OCI-LY7 (cell line): ENCODE measurements around the gene CCDC142. TPM values are rescaled to one million over a fixed set of nuclear protein-coding genes. Genes with fewer than 3 reads are reported as not detected.

Experiments
- BruUV-seq: library from RNA; stranded (reverse); fragments of 400-500 nt; replicated peaks from 2 replicates; lab custom pipeline; 2021; lab: Mats Ljungman, UMichigan
- CTCF ChIA-PET: fragments of 300-600 bp; sonication (Branson Sonifier 250); formaldehyde crosslinking; loops from one replicate; lab custom pipeline; 2022; ENCODE audit warnings: antibody characterized with exemption; ENCODE audit not compliant: unreplicated experiment; lab: Charles Lee
- POLR2A ChIA-PET: fragments of 300-600 bp; sonication (Branson Sonifier 250); formaldehyde crosslinking; loops from one replicate; lab custom pipeline; 2022; ENCODE audit warnings: antibody characterized with exemption; lab: Charles Lee
- DNase-seq: peaks from one replicate; pipeline ENCODE4 v3.0.0-alpha.2; 2015; ENCODE audit warnings: low spot score
- H2AFZ ChIP-seq: fragments of 200-600 bp; sonication (generic), shearing (Covaris generic); 2 replicates; pipeline ENCODE4 v1.6.1; 2014; ENCODE audit warnings: mild to moderate bottlenecking, antibody characterized with exemption, low read length, moderate library complexity
- H3K27ac ChIP-seq: fragments of 200-600 bp; sonication (generic); 2 replicates; pipeline ENCODE4 v1.5.1; 2014; ENCODE audit warnings: mixed run types, low read depth, mild to moderate bottlenecking, moderate library complexity, low read length, inconsistent platforms; ENCODE audit not compliant: poor library complexity, severe bottlenecking
- H3K36me3 ChIP-seq: fragments of 200-600 bp; sonication (generic); 2 replicates; pipeline ENCODE4 v1.6.1; 2014; ENCODE audit warnings: mild to moderate bottlenecking, antibody characterized with exemption, low read length, moderate library complexity, mixed read lengths; ENCODE audit not compliant: insufficient read depth
- H3K4me1 ChIP-seq: fragments of 200-600 bp; sonication (generic); 2 replicates; pipeline ENCODE4 v1.5.1; 2014; ENCODE audit warnings: mild to moderate bottlenecking, low read length; ENCODE audit not compliant: insufficient read depth, poor library complexity, severe bottlenecking
- H3K4me2 ChIP-seq: fragments of 200-600 bp; sonication (generic); 2 replicates; pipeline ENCODE4 v1.6.1; 2014; ENCODE audit warnings: mild to moderate bottlenecking, low read length
- H3K4me3 ChIP-seq: fragments of 200-600 bp; sonication (generic); 2 replicates; pipeline ENCODE4 v1.5.1; 2014; ENCODE audit warnings: mild to moderate bottlenecking, low read depth, low read length; ENCODE audit not compliant: poor library complexity, severe bottlenecking
- H3K79me2 ChIP-seq: fragments of 200-600 bp; sonication (generic); 2 replicates; pipeline ENCODE4 v1.6.1; 2016; ENCODE audit warnings: low read depth, mild to moderate bottlenecking, low read length, moderate library complexity, mixed read lengths; ENCODE audit not compliant: insufficient read depth
- H3K9me2 ChIP-seq: fragments of 200-600 bp; sonication (generic); 2 replicates; pipeline ENCODE4 v1.6.1; 2016; ENCODE audit warnings: mild to moderate bottlenecking, low read length, mixed read lengths; ENCODE audit not compliant: insufficient read depth
- H3K9me3 ChIP-seq: fragments of 200-600 bp; sonication (generic); 2 replicates; pipeline ENCODE4 v1.6.1; 2014; ENCODE audit warnings: mild to moderate bottlenecking, mixed run types, low read length, mixed read lengths
- H4K20me1 ChIP-seq: fragments of 200-600 bp; sonication (generic); 2 replicates; pipeline ENCODE4 v1.6.1; 2014; ENCODE audit warnings: mild to moderate bottlenecking, antibody characterized with exemption, low read length, moderate library complexity, mixed read lengths; ENCODE audit not compliant: insufficient read depth
- CTCF ChIP-seq: fragments of 200-600 bp; sonication (generic); conservative IDR thresholded peaks from 2 replicates; pipeline ENCODE4 v1.5.1; 2014; ENCODE audit warnings: mild to moderate bottlenecking, antibody characterized with exemption, low read length, moderate library complexity, mixed read lengths
- EZH2phosphoT487 ChIP-seq: fragments of 200-600 bp; sonication (generic); IDR thresholded peaks from 2 replicates; pipeline ENCODE4 v1.6.1; 2018; ENCODE audit warnings: low read depth, borderline replicate concordance, mild to moderate bottlenecking, mixed run types, antibody characterized with exemption, low read length, moderate library complexity, mixed read lengths
- intact Hi-C: fragments of 100-400 bp; cut with micrococcal nuclease; formaldehyde crosslinking; loops from one replicate; pipeline ENCODE4 v1.10.0; 2022; ENCODE audit not compliant: unreplicated experiment
- total RNA-seq, 2 experiments: library from RNA; depleted of rRNA in 1 of 2; stranded (reverse); fragments of >200 nt in 1 of 2; shearing (Covaris generic) in 1 of 2; gene quantifications; 2 replicates each; pipeline ENCODE4 v1.2.3, GENCODE V29; 2014 to 2022

The CCDC142 gene
- total RNA-seq, 2 experiments from 2014 or later, result 42.5 to 53.0 TPM

DNA sequence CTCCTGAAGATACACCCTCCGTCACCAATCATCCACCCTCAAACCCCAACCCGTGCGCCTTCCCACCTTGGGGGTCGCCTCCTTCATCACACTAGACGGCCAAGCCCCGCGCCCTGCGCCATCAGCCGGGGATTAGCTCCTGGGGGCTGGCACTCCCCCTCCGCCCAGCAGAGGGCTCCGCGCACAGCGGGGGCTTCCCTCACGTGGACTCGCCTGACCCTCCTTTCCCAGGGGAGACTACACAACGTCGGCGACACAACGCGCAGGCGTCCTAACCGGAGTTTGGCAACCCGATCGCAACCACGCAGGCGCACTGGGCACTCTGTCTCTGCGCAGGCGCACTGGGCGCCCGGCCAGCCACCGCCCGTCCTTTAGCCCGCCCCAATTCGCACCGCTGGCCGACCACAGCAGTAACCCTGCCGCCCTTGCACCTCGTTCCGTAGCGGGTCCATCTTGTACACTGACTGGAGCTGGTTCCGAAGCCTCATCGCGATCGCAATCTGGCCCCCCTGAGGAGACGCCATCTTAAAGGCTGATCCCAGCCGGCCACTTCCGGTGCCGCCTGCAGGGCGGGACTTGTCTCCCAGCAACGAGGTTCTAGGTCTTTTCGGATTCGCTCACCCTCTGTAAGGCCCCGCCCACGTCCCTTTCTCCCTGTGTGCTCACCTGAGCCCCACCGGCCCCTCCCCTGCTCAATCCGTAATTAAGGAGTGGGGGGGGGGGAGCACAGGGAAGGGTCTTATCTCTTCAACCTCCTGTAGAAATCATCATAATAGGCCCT is 24.5 kb upstream of the CCDC142 start, which contains the start of gene PCGF1:
TSS of gene PCGF1 (minus strand) at position 551 of the 781 bp plus-strand sequence. CDS start at position 524, 27 bp downstream.
- ChIA-PET CTCF (interaction anchor here (0.6 to 1.2 kb wide), 3 partner anchors 24 to 81 kb away, joined by 3 to 4 read pairs (median 3); no protein-coding TSS in a partner anchor), POLR2A (interaction anchor here (0.7 to 1.0 kb wide), 3 partner anchors 13 to 78 kb away, joined by 3 to 4 read pairs (median 3); no protein-coding TSS in a partner anchor)
- Histone ChIP-seq H3K27ac (peak within 1 kb of the TSS; percentile 81), H3K4me1 (peaks cover 25% of the 10 kb centered on the region), H2AFZ (peak within 1 kb of the TSS; percentile 95), H3K9me2 (no peaks in the 10 kb centered on the region), H3K4me3 (peak within 1 kb of the TSS; percentile 77), H3K79me2 (peaks cover 5% of the 10 kb centered on the region; the same call in 1 of the 2 replicates), H3K36me3 (peaks cover 15% of the 10 kb centered on the region), H3K4me2 (peak within 1 kb of the TSS; percentile 96), H3K9me3 (no peaks in the 10 kb centered on the region), H4K20me1 (no peaks in the 10 kb centered on the region)
- DNase-seq, result peak; percentile 99
- intact Hi-C loops, result loop anchor here (1.0 kb wide), 3 partner anchors 22 to 80 kb away; partner anchors contain the start of genes AUP1, HTRA2 and TTC31
- no peak for TF ChIP-seq EZH2phosphoT487
- TF ChIP-seq CTCF, result peak; percentile 76
- BruUV-seq, result no TSS peak

- no peak overlapping the region for H2AFZ ChIP-seq
- no peaks in the 10 kb centered on the region for H3K9me3 ChIP-seq
- no peaks in the 10 kb centered on the region for H3K9me2 ChIP-seq
- DNase-seq, result no peak
- no peak overlapping the region for H3K4me3 ChIP-seq
- H3K27ac ChIP-seq, result no peak overlapping the region
- peaks cover 5% of the 10 kb centered on the region; the same call in 1 of the 2 replicates for H3K79me2 ChIP-seq
- peak overlapping the region; percentile 96 for H3K4me2 ChIP-seq
- peaks cover 25% of the 10 kb centered on the region for H3K4me1 ChIP-seq
- no TSS peak for BruUV-seq
- no peaks in the 10 kb centered on the region for H4K20me1 ChIP-seq
- TF ChIP-seq CTCF, result no peak
- no peak for TF ChIP-seq EZH2phosphoT487
- intact Hi-C loops, result no loop called here
- ChIA-PET CTCF (no interaction called here), POLR2A (interaction anchor here (1.0 kb wide), 1 partner anchor 73 kb away, joined by 3 read pairs; no protein-coding TSS in a partner anchor)
- H3K36me3 ChIP-seq, result peaks cover 15% of the 10 kb centered on the region
These were observed 22.8 kb upstream of the CCDC142 start for GRCh38 chr2:74505448-74506246.
